H1 (cell line): ENCODE data around the gene EPHA5. TPM values are rescaled to one million over a fixed set of nuclear protein-coding genes. Genes with fewer than 3 reads are reported as not detected.

Experiments used
- ASH2L ChIP-seq: fragments of 200-600, 300-600 bp; sonication (generic); IDR thresholded peaks from one replicate; pipeline ENCODE4 v1.7.1; 2017; ENCODE audit warnings: low read length
- CBX8 ChIP-seq: fragments of 300-800, 300-1000 bp; sonication (generic); IDR thresholded peaks from 2 replicates; pipeline ENCODE4 v1.7.1; 2016; ENCODE audit warnings: low read depth, low read length, borderline replicate concordance
- CTBP2 ChIP-seq: IDR thresholded peaks from 2 replicates; pipeline ENCODE4 v1.7.0; 2011; ENCODE audit warnings: borderline replicate concordance, mild to moderate bottlenecking, moderate library complexity, mixed read lengths, low read length; ENCODE audit not compliant: insufficient read depth, insufficient read length
- KDM1A ChIP-seq: fragments of 200-600, 300-600 bp; sonication (generic); IDR thresholded peaks from 2 replicates; pipeline ENCODE4 v1.7.1; 2016; ENCODE audit warnings: mild to moderate bottlenecking, low read length, borderline replicate concordance
- ZNF274 ChIP-seq: IDR thresholded peaks from 2 replicates; pipeline ENCODE4 v1.7.0; 2012; ENCODE audit warnings: low read length, borderline replicate concordance; ENCODE audit errors: extremely low read depth
- polyA plus RNA-seq, 7 experiments: library from polyadenylated mRNA; depleted of rRNA in 3 of 7; stranded (reverse) in 5 of 7; unstranded in 2 of 7; fragments of >200 nt in 5 of 7; fragments of 200-250 nt in 2 of 7; gene quantifications; 1 replicate in 5 of 7; 2 replicates in 1 of 7; 4 replicates in 1 of 7; pipeline versions ENCODE4 v1.2.1 to v1.2.3, GENCODE V29; 2011 to 2013; ENCODE audit warnings: missing spikeins in 2 of 7, mixed read lengths in 2 of 7
- total RNA-seq: library from RNA; stranded (reverse); fragmentation: NEBNext Ultra II Directional; extraction: Animal tissue kit (Norgen Biotek cat#: 25700); gene quantifications from 2 replicates; pipeline ENCODE4 v1.2.1, GENCODE V29; 2021
- TF ChIP-seq, protein P1 (sequence below): IDR thresholded peaks from 2 replicates; pipeline ENCODE4 v1.6.1; 2012; ENCODE audit warnings: inconsistent platforms
- TF ChIP-seq, protein P2 (sequence below), 3 experiments: IDR thresholded peaks; 1 replicate in 2 of 3; 2 replicates in 1 of 3; pipeline versions ENCODE4 v1.5.1 to v1.6.1; 2011; ENCODE audit warnings: low read length in 3 of 3, mild to moderate bottlenecking in 3 of 3, inconsistent platforms in 2 of 3, low read depth in 1 of 3, moderate library complexity in 1 of 3; ENCODE audit not compliant: insufficient read depth in 1 of 3; ENCODE audit errors: control extremely low read depth in 1 of 3
- TF ChIP-seq, protein P3 (sequence below): IDR thresholded peaks from 2 replicates; pipeline ENCODE4 v1.6.1; 2012; ENCODE audit warnings: inconsistent platforms
- TF ChIP-seq, protein P4 (sequence below): IDR thresholded peaks from 2 replicates; pipeline ENCODE4 v1.6.1; 2012; ENCODE audit warnings: low read length, inconsistent platforms

Gene EPHA5
- total and polyA plus RNA-seq, 2 of the 8 experiments (the other 6 are each of a cell fraction or from before 2014, with no cell fraction given): 0.03 to 0.11 TPM

DNA sequence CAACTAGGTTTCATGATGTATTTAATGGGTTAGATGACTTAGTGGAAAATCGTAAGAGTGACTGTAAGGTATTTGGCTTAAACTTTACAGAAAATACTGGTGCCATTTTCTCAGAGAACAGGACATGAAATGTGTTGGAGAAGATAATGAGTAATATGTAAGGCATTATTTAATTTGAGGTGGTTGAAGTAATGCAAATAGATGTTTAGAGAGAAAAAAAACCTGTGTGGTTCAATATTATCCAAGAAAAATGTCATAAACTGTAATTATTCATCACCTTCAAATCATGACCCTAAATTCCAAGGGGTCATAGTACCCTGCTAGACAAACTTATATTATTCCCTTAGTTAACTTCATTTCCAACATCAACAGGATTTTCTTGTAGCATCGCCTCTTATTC lies 171.7 kb downstream of the EPHA5 start (continued):
- TF ChIP-seq CTBP2: no peak
- TF ChIP-seq, protein P1, sequence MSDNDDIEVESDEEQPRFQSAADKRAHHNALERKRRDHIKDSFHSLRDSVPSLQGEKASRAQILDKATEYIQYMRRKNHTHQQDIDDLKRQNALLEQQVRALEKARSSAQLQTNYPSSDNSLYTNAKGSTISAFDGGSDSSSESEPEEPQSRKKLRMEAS: no peak
- no peak for TF ChIP-seq CBX8
- TF ChIP-seq, protein P2, sequence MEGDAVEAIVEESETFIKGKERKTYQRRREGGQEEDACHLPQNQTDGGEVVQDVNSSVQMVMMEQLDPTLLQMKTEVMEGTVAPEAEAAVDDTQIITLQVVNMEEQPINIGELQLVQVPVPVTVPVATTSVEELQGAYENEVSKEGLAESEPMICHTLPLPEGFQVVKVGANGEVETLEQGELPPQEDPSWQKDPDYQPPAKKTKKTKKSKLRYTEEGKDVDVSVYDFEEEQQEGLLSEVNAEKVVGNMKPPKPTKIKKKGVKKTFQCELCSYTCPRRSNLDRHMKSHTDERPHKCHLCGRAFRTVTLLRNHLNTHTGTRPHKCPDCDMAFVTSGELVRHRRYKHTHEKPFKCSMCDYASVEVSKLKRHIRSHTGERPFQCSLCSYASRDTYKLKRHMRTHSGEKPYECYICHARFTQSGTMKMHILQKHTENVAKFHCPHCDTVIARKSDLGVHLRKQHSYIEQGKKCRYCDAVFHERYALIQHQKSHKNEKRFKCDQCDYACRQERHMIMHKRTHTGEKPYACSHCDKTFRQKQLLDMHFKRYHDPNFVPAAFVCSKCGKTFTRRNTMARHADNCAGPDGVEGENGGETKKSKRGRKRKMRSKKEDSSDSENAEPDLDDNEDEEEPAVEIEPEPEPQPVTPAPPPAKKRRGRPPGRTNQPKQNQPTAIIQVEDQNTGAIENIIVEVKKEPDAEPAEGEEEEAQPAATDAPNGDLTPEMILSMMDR (IDR thresholded peaks at IDR 0.05; ENCODE audit: control extremely low read depth in 1 of 3, insufficient read depth in 1 of 3, low read depth in 1 of 3, low read length in 3 of 3): no peak
- TF ChIP-seq, protein P3, sequence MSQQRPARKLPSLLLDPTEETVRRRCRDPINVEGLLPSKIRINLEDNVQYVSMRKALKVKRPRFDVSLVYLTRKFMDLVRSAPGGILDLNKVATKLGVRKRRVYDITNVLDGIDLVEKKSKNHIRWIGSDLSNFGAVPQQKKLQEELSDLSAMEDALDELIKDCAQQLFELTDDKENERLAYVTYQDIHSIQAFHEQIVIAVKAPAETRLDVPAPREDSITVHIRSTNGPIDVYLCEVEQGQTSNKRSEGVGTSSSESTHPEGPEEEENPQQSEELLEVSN: no peak
- TF ChIP-seq, protein P4, sequence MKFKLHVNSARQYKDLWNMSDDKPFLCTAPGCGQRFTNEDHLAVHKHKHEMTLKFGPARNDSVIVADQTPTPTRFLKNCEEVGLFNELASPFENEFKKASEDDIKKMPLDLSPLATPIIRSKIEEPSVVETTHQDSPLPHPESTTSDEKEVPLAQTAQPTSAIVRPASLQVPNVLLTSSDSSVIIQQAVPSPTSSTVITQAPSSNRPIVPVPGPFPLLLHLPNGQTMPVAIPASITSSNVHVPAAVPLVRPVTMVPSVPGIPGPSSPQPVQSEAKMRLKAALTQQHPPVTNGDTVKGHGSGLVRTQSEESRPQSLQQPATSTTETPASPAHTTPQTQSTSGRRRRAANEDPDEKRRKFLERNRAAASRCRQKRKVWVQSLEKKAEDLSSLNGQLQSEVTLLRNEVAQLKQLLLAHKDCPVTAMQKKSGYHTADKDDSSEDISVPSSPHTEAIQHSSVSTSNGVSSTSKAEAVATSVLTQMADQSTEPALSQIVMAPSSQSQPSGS: no peak
- no peak for TF ChIP-seq ASH2L
- no peak for TF ChIP-seq KDM1A
- TF ChIP-seq ZNF274: no peak
